Left renal pelvis (tissue), 4 donors: ENCODE measurements around the gene GRIK4. TPM values are rescaled to one million over a fixed set of nuclear protein-coding genes. Genes with fewer than 3 reads are reported as not detected.

Experiments
- DNase-seq, 4 donors: peaks; one replicate each; pipeline ENCODE4 v3.0.0-alpha.2; 2013; ENCODE audit warnings: low read depth in 4 of 4, low spot score in 3 of 4
- polyA plus RNA-seq, 4 donors: library from polyadenylated mRNA; unstranded; fragments of 120-200 nt; gene quantifications; one replicate each; pipeline ENCODE4 v1.2.1, GENCODE V29; 2013; ENCODE audit not compliant: insufficient read length in 4 of 4

The GRIK4 gene
- polyA plus RNA-seq, 4 donors, result 0.95 to 1.9 (median 1.5) TPM

DNA sequence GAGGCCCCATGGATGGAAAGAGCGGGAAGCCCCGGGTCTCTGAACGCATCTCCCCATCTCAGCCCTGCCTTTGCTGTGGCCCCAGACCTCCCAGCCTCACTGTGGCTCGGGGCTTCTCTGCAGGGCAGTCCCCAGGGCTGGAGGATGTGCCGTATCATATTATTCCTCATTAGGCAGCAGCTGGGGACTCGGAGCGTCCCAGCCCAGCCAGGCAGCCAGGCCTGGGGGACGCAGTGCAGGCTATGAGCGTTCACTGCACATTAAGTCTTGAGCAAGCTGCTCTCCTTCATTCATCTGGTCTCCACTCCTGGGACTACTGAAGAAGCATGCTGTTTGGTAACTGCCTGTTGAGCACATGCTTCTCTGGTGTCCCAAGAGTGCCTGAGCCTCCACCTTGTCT is 285.6 kb downstream of the GRIK4 start:
- DNase-seq, result no peak

DNA sequence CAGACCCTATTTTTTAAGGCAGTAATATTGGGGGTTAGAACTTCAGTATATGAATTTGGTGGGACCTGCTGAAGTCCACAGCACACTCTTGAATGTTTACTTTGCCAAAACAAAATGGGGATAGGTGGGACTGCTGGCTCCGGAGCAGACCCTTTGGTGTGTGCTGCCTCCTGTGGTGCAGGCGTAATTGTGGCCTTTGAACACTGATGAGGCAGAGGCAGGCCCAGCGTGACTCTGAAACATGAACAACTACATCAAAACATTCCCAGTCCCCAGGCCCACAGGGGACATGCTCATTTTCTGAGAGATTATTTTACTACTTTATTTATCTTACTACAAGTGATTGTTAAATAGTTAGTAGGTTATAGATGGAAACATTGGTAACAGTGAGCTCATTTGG is 287.3 kb downstream of the GRIK4 start:
- no peak for DNase-seq

GRCh38 chr11:120800206-120800605 is 288.7 kb downstream of the GRIK4 start:
- DNase-seq, result no peak

- peak in 3 of 4 donors; percentile 42 to 65 (median 52) for DNase-seq
Observed at GRCh38 chr11:120801801-120802689, 290.5 kb downstream of the GRIK4 start.

GRCh38 chr11:120805960-120806555 is 294.5 kb downstream of the GRIK4 start:
- DNase-seq, result no peak

- DNase-seq, result no peak
Observed at GRCh38 chr11:120807414-120808150, 296.0 kb downstream of the GRIK4 start.

DNA sequence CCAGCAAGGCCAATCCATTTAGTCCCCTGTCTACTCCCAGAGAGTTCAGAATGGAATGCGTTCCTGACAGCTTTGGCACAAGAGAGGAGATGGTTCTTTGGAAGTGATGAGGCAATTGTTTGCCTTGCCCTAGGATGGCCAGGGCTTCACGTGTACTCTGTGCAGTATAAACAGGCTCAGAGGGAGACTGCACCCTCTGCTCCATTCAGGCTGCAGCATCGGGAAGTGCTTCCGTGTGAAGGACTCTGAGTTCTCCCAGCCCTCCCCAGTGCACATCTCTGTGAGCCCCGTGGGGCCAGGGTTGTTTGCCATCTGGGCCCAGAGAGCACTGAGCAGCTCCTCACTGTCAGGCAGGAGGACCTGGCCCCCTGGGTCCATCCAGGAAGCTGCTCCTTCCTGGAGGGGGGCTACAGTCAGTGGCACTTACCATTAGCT is 297.1 kb downstream of the GRIK4 start:
- no peak for DNase-seq

- no peak for DNase-seq
Observed at GRCh38 chr11:120810251-120810650, 298.7 kb downstream of the GRIK4 start.

DNA sequence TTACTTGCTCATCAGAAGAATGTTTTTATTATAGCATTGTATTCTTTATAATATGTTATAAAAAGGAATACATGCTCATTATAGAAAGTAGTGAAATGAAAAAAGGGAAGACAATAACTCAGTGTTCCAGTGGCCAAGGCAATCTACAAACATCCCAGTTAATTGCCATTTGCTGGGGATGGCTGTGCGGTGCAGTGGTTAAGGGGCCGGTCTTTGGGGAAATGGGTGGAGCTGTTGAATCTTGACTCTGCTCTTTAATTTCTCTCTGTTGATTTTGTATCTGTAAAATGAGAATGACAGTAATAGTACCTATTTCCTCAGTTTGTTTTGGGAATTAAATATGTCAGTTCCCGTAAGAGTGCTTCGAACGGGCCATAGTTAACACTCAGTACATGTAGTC is 299.7 kb downstream of the GRIK4 start:
- no peak for DNase-seq

DNA sequence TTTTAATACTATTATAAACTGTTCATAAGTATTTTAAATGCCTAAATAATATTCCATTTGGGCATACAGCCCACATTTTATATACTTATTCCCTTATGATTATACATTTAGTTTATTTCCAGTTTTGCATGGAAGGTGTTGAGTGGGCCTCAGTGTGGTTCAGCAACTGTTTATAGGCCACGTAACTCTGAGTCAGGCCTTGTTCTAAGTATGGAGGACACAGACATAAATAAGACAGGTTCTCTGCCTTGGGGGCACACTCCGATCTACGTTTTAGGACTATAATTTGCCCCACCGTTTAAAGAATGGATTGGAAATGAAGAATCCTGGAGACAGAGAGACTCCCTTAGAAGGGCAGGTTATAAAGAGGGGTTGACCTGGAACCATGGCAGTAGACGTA is 300.2 kb downstream of the GRIK4 start:
- no peak for DNase-seq

DNA sequence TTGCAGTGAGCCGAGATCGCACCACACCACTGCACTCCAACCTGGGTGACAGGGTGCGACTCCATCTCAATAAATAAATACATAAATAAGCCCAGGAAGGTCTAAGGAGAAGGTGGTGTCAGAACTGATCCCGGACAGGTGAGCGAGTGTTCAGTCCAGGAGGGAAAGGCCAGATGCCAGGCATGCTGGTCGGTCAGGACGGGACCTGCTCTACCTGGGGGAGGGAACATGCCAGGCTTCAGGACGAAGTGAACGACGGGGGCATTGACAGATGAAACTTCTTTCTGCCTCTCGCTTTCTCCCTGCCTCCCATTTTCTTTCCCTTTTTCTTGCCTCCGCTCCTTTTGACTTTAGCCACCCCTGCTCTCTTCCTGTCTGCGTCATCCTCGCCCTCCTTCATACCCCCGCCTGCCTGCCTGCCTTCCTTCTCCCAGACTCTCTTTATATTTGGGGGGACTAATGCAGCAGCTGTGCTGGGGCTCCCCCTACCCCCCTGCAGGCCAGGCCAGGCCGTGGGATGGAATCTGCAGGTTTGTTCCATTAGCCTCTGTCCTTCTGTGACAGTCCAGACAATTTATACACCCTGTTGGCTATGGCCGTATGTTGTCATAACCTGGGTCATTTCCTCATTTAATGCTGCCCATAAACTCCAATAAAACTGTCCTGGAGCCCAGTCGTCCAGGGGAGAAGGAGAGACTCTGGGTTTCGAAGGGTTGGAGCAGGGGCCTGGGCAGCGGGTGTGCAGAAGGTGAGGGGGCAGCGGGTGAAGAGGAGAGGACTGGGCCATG is 303.2 kb downstream of the GRIK4 start:
- peak in 2 of 4 donors; percentile 25 to 31 for DNase-seq

DNA sequence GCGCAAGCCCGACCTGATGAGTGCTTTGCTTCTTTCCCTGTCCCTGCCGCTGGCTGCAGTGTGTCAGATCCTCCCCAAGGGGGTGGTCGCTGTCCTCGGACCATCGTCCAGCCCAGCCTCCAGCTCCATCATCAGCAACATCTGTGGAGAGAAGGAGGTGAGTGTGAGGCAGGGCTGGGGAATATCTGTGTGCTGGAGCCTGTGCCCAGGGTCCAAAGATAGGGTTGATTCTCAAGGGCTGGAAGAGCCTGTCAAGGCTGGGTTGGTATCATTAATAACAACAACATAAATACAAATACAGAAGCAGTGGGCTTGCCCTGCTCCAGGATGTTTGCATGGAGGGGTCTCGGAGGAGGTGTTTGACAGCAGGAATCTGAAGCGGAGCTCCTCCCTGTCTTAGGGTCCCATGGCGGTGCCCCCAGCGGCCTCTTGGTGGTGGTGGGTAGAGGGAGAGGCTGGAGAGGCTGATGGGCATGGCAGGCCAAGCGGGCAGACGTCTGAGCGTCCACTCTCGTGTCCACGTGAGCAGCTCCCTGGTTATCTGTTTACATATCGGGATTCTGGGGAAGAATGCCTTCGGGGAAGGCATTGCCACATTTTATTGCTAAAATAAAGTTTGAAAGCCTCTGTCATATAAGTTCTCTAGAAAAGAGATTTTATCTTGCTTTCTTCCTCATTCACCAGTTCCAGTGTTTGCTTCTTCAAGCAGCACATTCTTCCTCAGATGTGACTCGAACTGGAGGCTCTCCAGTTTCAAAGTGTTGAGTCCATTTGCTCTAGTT is 304.0 kb downstream of the GRIK4 start:
- no peak for DNase-seq

- no peak for DNase-seq
Observed at GRCh38 chr11:120816176-120816575, 304.6 kb downstream of the GRIK4 start.

DNA sequence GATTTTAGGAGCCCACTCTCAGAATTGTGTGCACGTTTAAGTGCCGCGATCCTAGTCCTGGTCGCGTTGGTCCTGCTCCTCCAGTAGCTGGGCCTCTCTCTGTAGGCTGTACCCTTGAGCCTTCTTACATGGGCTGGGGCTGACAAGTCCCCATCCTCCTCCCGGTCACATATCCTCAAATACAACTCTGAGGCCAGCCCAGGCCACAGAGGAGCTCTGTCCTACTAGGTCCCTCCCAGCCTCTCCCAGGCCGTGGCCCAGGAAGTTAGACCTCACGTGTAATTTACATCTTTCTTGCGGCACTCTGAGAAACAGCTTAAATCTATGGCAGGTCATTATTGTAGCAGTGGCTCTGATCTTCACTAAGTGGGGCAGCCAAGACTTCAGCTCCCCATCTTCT is 305.2 kb downstream of the GRIK4 start:
- no peak for DNase-seq

DNA sequence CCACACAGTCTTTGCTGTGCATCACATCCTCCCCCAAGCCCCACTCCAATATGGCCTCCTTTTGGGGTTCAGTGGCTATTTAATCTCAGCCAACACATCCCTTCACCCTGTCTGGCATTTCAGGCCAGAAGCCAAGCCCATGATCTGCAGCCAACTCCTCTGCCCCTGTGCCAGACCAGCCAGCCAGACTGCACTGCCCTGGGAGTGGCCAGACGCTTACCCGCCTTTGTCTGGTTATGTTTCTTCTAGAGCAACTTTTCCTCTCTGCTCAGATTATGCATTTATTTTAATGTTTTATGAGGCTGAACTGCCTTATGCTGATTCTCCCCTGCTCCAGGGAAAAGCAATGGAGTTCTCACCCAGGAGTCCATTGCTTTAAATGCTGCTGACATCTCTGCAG is 305.6 kb downstream of the GRIK4 start:
- DNase-seq, result no peak

DNA sequence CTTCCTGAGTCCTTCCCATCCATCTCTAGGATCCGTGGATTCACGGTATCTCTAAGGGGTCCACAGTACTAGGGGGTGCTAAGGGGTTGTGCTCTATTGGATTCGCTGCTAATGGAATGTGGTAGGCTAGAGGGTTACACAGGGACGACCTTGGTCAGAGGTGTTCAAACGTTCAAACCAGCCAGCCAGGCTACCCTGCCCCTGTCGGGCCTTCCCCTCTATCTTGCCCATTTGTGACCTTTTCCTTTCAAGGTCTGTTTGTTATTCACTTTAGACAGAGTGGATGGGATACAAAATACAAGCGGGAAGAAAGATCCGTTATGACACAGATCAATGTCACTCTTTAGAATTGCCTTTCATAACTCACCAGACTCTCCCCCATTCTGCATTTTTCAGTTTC is 306.5 kb downstream of the GRIK4 start:
- DNase-seq, result no peak

DNA sequence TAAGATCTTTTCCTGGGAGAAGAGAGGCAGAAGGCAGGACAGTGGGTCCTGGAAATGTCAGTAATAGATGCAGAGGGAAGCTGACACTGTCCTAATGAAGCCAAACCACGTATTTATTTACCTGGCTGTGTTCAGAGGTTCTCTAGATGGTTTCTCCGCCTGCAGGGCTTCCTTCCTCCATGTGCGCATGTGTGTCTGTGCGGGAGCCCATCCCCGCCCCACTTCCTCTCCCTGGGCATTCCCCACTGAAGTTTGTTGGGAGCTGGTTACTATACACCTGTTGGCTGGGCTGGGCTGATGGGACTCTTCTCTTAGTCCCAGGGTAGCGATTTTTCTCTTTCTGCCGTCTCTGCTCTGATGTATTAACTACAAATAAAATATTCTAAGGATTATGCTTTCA is 307.5 kb downstream of the GRIK4 start:
- no peak for DNase-seq

GRCh38 chr11:120819437-120820365 is 308.2 kb downstream of the GRIK4 start:
- DNase-seq, result no peak

DNA sequence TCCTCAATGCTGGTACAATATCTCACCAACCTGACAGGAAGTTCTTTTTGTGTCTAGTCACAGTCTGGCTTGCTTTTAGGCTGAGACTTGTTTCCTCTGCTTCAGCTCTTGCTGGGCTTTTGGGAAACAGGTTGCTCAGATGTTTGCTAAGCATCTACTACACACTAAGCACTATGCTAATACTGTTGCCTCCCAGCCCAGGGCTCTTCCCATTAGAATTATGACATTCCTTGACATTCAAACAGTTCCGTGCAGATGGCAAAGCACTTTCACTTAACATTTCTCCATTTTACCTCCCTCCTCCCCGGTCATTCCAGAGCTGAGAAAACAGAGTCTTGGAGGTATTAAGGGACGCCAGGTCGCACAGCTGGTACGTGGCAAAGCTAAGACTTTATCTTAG is 311.6 kb downstream of the GRIK4 start:
- no peak for DNase-seq
